Neural cell (in vitro differentiated cells): ENCODE measurements around the gene ARSJ. TPM values are rescaled to one million over a fixed set of nuclear protein-coding genes. Genes with fewer than 3 reads are reported as not detected.
"Not testable (repeated sequence)": the region's sequence is repeated elsewhere in the genome, so short reads cannot be mapped to it uniquely, and the experiment has no call there.

Experiments used
- H2AFZ ChIP-seq: fragments of 200-600, 300-800 bp; sonication (generic), shearing (Covaris generic); 2 replicates; pipeline ENCODE4 v1.6.0; 2014; ENCODE audit warnings: low read depth, mild to moderate bottlenecking, antibody characterized with exemption, low read length, moderate library complexity
- H3F3A ChIP-seq: fragments of 200-600 bp; shearing (Covaris generic); 2 replicates; pipeline ENCODE4 v1.6.1; 2016; ENCODE audit warnings: mild to moderate bottlenecking, moderate library complexity, mixed read lengths, antibody characterized with exemption, low read length; ENCODE audit not compliant: insufficient read depth, poor library complexity, severe bottlenecking
- H3K27ac ChIP-seq: fragments of 200-600, 300-800 bp; sonication (generic), shearing (Covaris generic); 2 replicates; pipeline ENCODE4 v1.5.1; 2014; ENCODE audit warnings: mild to moderate bottlenecking, low read length, moderate library complexity
- H3K27me3 ChIP-seq: fragments of 300-800, 200-600 bp; sonication (generic), shearing (Covaris generic); 2 replicates; pipeline ENCODE4 v1.6.0; 2014; ENCODE audit warnings: mild to moderate bottlenecking, low read depth, low read length, moderate library complexity; ENCODE audit not compliant: insufficient read depth
- H3K36me3 ChIP-seq: fragments of 300-800, 200-600 bp; sonication (generic), shearing (Covaris generic); 2 replicates; pipeline ENCODE4 v1.5.1; 2014; ENCODE audit warnings: mild to moderate bottlenecking, antibody characterized with exemption, low read length, moderate library complexity; ENCODE audit not compliant: insufficient read depth
- H3K4me2 ChIP-seq: fragments of 300-800, 200-600 bp; sonication (generic), shearing (Covaris generic); 2 replicates; pipeline ENCODE4 v1.6.0; 2014; ENCODE audit warnings: mild to moderate bottlenecking, low read length
- H3K4me3 ChIP-seq: fragments of 300-800, 200-600 bp; sonication (generic), shearing (Covaris generic); 2 replicates; pipeline ENCODE4 v1.5.1; 2014; ENCODE audit warnings: mild to moderate bottlenecking, low read length, moderate library complexity
- H3K79me2 ChIP-seq: fragments of 200-600 bp; shearing (Covaris generic); replicated peaks from 2 replicates; pipeline ENCODE4 v1.6.0; 2014; ENCODE audit warnings: mild to moderate bottlenecking, low read length, moderate library complexity; ENCODE audit not compliant: insufficient read depth
- H3K9ac ChIP-seq: fragments of 300-800, 200-600 bp; sonication (generic), shearing (Covaris generic); 2 replicates; pipeline ENCODE4 v1.6.1; 2016; ENCODE audit warnings: mild to moderate bottlenecking, low read length, mixed read lengths
- H3K9me2 ChIP-seq: fragments of 200-600 bp; shearing (Covaris generic); 2 replicates; pipeline ENCODE4 v1.6.1; 2016; ENCODE audit warnings: mild to moderate bottlenecking, low read length, mixed read lengths; ENCODE audit not compliant: insufficient read depth
- H3K9me3 ChIP-seq: fragments of 200-600, 300-800 bp; sonication (generic), shearing (Covaris generic); 2 replicates; pipeline ENCODE4 v1.6.1; 2016; ENCODE audit warnings: mild to moderate bottlenecking, mixed run types, low read length, moderate library complexity, mixed read lengths
- H4K20me1 ChIP-seq: fragments of 200-600 bp; shearing (Covaris generic); 2 replicates; pipeline ENCODE4 v1.6.1; 2016; ENCODE audit warnings: mild to moderate bottlenecking, mixed run types; ENCODE audit not compliant: insufficient read depth
- CTCF ChIP-seq: fragments of 450-650 bp; IDR thresholded peaks from 2 replicates; pipeline ENCODE4 v1.5.1; 2014; ENCODE audit warnings: antibody characterized with exemption, mild to moderate bottlenecking, moderate library complexity; ENCODE audit not compliant: poor library complexity, severe bottlenecking
- EP300 ChIP-seq: fragments of 450-650 bp; conservative IDR thresholded peaks from 2 replicates; pipeline ENCODE4 v1.6.1; 2014; ENCODE audit warnings: antibody characterized with exemption, mild to moderate bottlenecking, moderate library complexity; ENCODE audit not compliant: poor library complexity, severe bottlenecking
- EZH2 ChIP-seq: fragments of 200-600, 300-800 bp; shearing (Covaris generic), sonication (generic); IDR thresholded peaks from 2 replicates; pipeline ENCODE4 v1.6.1; 2014; ENCODE audit warnings: antibody characterized with exemption, low read length, borderline replicate concordance, mild to moderate bottlenecking; ENCODE audit not compliant: insufficient read depth, poor library complexity, severe bottlenecking
- MXI1 ChIP-seq: fragments of 450-650 bp; conservative IDR thresholded peaks from 2 replicates; pipeline ENCODE4 v1.6.1; 2014; ENCODE audit warnings: antibody characterized with exemption, mild to moderate bottlenecking; ENCODE audit not compliant: poor library complexity, severe bottlenecking
- POLR2AphosphoS5 ChIP-seq: IDR thresholded peaks from 2 replicates; pipeline ENCODE4 v1.6.1; 2012
- RAD21 ChIP-seq: fragments of 450-650 bp; conservative IDR thresholded peaks from 2 replicates; pipeline ENCODE4 v1.6.1; 2014; ENCODE audit warnings: antibody characterized with exemption, mild to moderate bottlenecking, moderate library complexity
- REST ChIP-seq: IDR thresholded peaks from 2 replicates; pipeline ENCODE4 v1.6.1; 2012; ENCODE audit warnings: borderline replicate concordance
- SMC3 ChIP-seq: fragments of 450-650 bp; conservative IDR thresholded peaks from 2 replicates; pipeline ENCODE4 v1.6.1; 2014; ENCODE audit warnings: antibody characterized with exemption, mild to moderate bottlenecking, moderate library complexity; ENCODE audit not compliant: poor library complexity
- TAF1 ChIP-seq: IDR thresholded peaks from 2 replicates; pipeline ENCODE4 v1.6.1; 2012; ENCODE audit warnings: low read depth
- polyA plus RNA-seq: library from polyadenylated mRNA; depleted of rRNA; stranded (reverse); fragments of >200 nt; gene quantifications from 2 replicates; pipeline ENCODE4 v1.2.3, GENCODE V29; 2014

Gene ARSJ
- polyA plus RNA-seq, 1 donor from 2014 or later: 0.10 TPM

DNA sequence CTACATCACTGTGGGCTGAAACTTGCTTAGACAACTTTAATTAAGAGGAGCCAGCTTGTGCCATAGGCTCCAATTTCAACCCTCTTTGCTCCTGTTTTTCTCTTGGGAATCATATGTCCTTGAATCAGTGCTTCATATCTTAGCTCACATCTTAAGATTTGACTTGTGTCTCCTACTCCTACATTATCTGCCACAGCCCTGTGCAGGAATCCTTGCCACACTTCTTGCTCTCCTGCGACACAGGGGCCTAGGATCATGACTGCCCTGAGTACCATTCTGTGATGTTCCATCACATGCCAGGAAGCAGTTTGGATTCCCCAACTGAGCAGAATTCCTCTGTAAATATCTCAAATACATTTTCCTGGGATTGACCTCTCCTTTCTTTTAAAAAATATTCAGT, 36.4 kb downstream of the ARSJ start:
- Histone ChIP-seq H3K27me3 (no peaks in the 10 kb centered on the region), H3K9ac (no peak overlapping the region), H3K27ac (no peak overlapping the region), H3K9me2 (no peaks in the 10 kb centered on the region), H3K9me3 (no peaks in the 10 kb centered on the region), H3K79me2 (no peaks in the 10 kb centered on the region), H3K4me3 (no peak overlapping the region), H3K4me2 (no peak overlapping the region), H2AFZ (no peak overlapping the region), H3K36me3 (no peaks in the 10 kb centered on the region), H3F3A (no peaks in the 10 kb centered on the region), H4K20me1 (no peaks in the 10 kb centered on the region)
- TF ChIP-seq MXI1 (no peak), REST (no peak), POLR2AphosphoS5 (no peak), TAF1 (no peak), EZH2 (no peak), RAD21 (no peak), EP300 (no peak), SMC3 (no peak), CTCF (no peak)

DNA sequence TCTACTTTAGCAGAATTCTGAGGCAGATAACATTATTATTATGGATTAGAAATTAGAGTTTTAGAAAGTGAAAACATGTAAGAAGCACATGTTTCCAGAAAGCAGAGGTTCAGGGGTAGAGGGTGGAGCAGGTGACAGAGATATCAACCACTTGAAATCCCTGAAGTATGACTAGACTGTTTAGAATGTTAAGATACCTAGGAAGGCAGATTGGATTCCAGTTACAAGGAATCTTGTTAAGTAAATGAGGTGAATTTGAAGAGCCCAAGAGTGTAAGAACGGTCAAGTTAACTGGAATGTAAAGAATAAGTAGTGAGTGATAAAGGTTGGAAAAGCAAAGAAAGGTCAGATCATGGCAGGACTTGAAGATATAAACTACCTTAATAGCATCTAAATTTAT, 37.6 kb downstream of the ARSJ start:
- Histone ChIP-seq H3K9me2 (no peaks in the 10 kb centered on the region), H3K79me2 (no peaks in the 10 kb centered on the region)

GRCh38 chr4:113940103-113940502, 39.3 kb downstream of the ARSJ start:
- H3F3A ChIP-seq, H3K4me3 ChIP-seq, H3K27ac ChIP-seq, H3K9me2 ChIP-seq, H3K79me2 ChIP-seq, H4K20me1 ChIP-seq, H3K9ac ChIP-seq, H3K9me3 ChIP-seq, H3K27me3 ChIP-seq, H3K36me3 ChIP-seq, H3K4me2 ChIP-seq, H2AFZ ChIP-seq: not testable (repeated sequence)

More for the DNA sequence above, 37.6 kb downstream of the ARSJ start:
- H3F3A ChIP-seq: no peaks in the 10 kb centered on the region
- no peak overlapping the region for H3K4me2 ChIP-seq
- H3K4me3 ChIP-seq: no peak overlapping the region
- no peak overlapping the region for H3K27ac ChIP-seq
- no peaks in the 10 kb centered on the region for H4K20me1 ChIP-seq
- H3K9me3 ChIP-seq: no peaks in the 10 kb centered on the region
- H3K36me3 ChIP-seq: no peaks in the 10 kb centered on the region
- H2AFZ ChIP-seq: no peak overlapping the region
- H3K9ac ChIP-seq: no peak overlapping the region
- no peak for TF ChIP-seq EZH2
- no peak for TF ChIP-seq CTCF
- no peak for TF ChIP-seq EP300
- TF ChIP-seq TAF1: no peak
- TF ChIP-seq RAD21: no peak
- no peak for TF ChIP-seq POLR2AphosphoS5
- H3K27me3 ChIP-seq: no peaks in the 10 kb centered on the region
